OCI-LY1 (cell line): ENCODE results near the gene RBM34.

Experiments used
- CTCF ChIP-seq: fragments of 200-600 bp; sonication (generic), shearing (Covaris generic); IDR thresholded peaks from 2 replicates; pipeline ENCODE4 v1.5.1; 2017; ENCODE audit warnings: mild to moderate bottlenecking, antibody characterized with exemption, low read length, moderate library complexity, mixed read lengths
- EZH2 ChIP-seq: fragments of 200-600 bp; sonication (generic), shearing (Covaris generic); IDR thresholded peaks from 2 replicates; pipeline ENCODE4 v1.8.0; 2017; ENCODE audit warnings: borderline replicate concordance, mixed run types, mild to moderate bottlenecking, antibody characterized with exemption, low read length, moderate library complexity, mixed read lengths

- TF ChIP-seq CTCF (no peak), EZH2 (no peak)
Observed at GRCh38 chr1:235147269-235147668, 13.8 kb downstream of the RBM34 start.
